OCI-LY7 (cell line): Measurements from ENCODE around the gene HSPH1.

ENCODE experiments used
- EZH2phosphoT487 ChIP-seq: fragments of 200-600 bp; sonication (generic); IDR thresholded peaks from 2 replicates; pipeline ENCODE4 v1.6.1; 2018; ENCODE audit warnings: low read depth, borderline replicate concordance, mild to moderate bottlenecking, mixed run types, antibody characterized with exemption, low read length, moderate library complexity, mixed read lengths
- TF ChIP-seq, protein P1 (sequence below): fragments of 200-600 bp; sonication (generic); conservative IDR thresholded peaks from 2 replicates; pipeline ENCODE4 v1.5.1; 2014; ENCODE audit warnings: mild to moderate bottlenecking, antibody characterized with exemption, low read length, moderate library complexity, mixed read lengths

DNA sequence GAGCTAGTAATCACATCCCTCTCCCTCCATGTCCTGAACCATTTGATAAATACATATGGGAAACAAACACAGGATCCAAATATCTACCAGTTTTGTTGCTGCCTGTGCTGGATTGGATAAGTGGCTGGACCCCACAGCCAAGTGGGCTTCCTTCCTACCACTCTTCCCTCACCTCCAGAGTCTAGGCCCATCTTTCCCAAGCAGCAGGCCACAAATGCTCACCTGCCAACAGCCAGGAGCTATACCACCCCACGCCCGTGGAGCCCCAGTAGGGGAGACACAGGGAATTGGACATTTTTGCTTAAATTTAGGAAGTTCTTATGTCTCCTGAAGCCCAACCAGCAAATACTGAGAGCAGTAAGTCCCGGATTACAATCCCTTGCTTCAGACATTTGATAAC, 55.8 kb downstream of the HSPH1 start:
- TF ChIP-seq, protein P1, sequence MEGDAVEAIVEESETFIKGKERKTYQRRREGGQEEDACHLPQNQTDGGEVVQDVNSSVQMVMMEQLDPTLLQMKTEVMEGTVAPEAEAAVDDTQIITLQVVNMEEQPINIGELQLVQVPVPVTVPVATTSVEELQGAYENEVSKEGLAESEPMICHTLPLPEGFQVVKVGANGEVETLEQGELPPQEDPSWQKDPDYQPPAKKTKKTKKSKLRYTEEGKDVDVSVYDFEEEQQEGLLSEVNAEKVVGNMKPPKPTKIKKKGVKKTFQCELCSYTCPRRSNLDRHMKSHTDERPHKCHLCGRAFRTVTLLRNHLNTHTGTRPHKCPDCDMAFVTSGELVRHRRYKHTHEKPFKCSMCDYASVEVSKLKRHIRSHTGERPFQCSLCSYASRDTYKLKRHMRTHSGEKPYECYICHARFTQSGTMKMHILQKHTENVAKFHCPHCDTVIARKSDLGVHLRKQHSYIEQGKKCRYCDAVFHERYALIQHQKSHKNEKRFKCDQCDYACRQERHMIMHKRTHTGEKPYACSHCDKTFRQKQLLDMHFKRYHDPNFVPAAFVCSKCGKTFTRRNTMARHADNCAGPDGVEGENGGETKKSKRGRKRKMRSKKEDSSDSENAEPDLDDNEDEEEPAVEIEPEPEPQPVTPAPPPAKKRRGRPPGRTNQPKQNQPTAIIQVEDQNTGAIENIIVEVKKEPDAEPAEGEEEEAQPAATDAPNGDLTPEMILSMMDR = no peak
- TF ChIP-seq EZH2phosphoT487 = no peak
